HCT116 (cell line): Measurements from ENCODE around the gene MAP4. TPM values are rescaled to one million over a fixed set of nuclear protein-coding genes. Genes with fewer than 3 reads are reported as not detected.

ENCODE experiments used
- ATAC-seq: fragments of 200-7000 bp; cut with Tn5 transposase; 2 replicates; pipeline ENCODE4 v1.9.1; 2020; ENCODE audit warnings: mild to moderate bottlenecking, moderate library complexity
- BruUV-seq: library from RNA; stranded (reverse); fragments of 400-500 nt; replicated peaks from 2 replicates; lab custom pipeline; 2021; lab: Mats Ljungman, UMichigan
- CTCF ChIA-PET: fragments of 300-600 bp; sonication (Branson Sonifier 250); formaldehyde crosslinking; loops from one replicate; lab custom pipeline; 2021; ENCODE audit warnings: antibody characterized with exemption; lab: Charles Lee
- POLR2A ChIA-PET: fragments of 300-600, 350-600 bp; sonication (Branson Sonifier 250); formaldehyde crosslinking; loops from one replicate; lab custom pipeline; 2021; ENCODE audit warnings: antibody characterized with exemption; lab: Charles Lee
- RAD21 ChIA-PET, 2 experiments: fragments of 300-600 bp; sonication (Branson Sonifier 250); formaldehyde crosslinking; loops; one replicate each; lab custom pipeline; 2023; ENCODE audit warnings: low total read pairs in 2 of 2; ENCODE audit not compliant: uncharacterized antibody in 2 of 2, unreplicated experiment in 2 of 2, low non-redundant PET in 1 of 2; lab: Charles Lee
- DNase-seq: peaks from one replicate; pipeline ENCODE4 v3.0.0-alpha.2; 2010; ENCODE audit warnings: low read depth, low spot score
- H2AFZ ChIP-seq: fragments of 200-600 bp; shearing (Covaris generic), sonication (generic); 2 replicates; pipeline ENCODE4 v1.6.1; 2017; ENCODE audit warnings: low read depth, mixed run types, mixed read lengths, antibody characterized with exemption, low read length; ENCODE audit not compliant: poor library complexity, severe bottlenecking
- H3K27ac ChIP-seq: 2 replicates; pipeline ENCODE4 v1.5.1; 2012; ENCODE audit warnings: low read depth, low read length
- H3K27me3 ChIP-seq: fragments of 200-600 bp; sonication (generic); 2 replicates; pipeline ENCODE4 v1.6.1; 2016; ENCODE audit warnings: mixed run types, low read length, mixed read lengths; ENCODE audit not compliant: insufficient read depth
- H3K36me3 ChIP-seq, 2 experiments: fragments of 200-500 bp in 1 of 2; fragments of 200-600 bp in 1 of 2; sonication (Bioruptor generic) in 1 of 2; sonication (generic) in 1 of 2; 2 replicates each; pipeline versions ENCODE4 v1.5.1 to v1.6.1; 2014 to 2016; ENCODE audit warnings: low read length in 2 of 2, inconsistent platforms in 1 of 2, mixed read lengths in 1 of 2, mixed run types in 1 of 2; ENCODE audit not compliant: insufficient read depth in 2 of 2, control insufficient read depth in 1 of 2
- H3K4me1 ChIP-seq, 2 experiments: fragments of 200-600 bp in 1 of 2; sonication (generic) in 1 of 2; 2 replicates each; pipeline versions ENCODE4 v1.5.1 to v1.6.1; 2012 to 2017; ENCODE audit warnings: low read length in 2 of 2, inconsistent platforms in 1 of 2, mild to moderate bottlenecking in 1 of 2, mixed read lengths in 1 of 2, mixed run types in 1 of 2, moderate library complexity in 1 of 2; ENCODE audit not compliant: insufficient read depth in 2 of 2, control insufficient read depth in 1 of 2
- H3K4me2 ChIP-seq: fragments of 200-600 bp; sonication (generic); 2 replicates; pipeline ENCODE4 v1.6.1; 2017; ENCODE audit warnings: mixed run types, low read length, mixed read lengths
- H3K4me3 ChIP-seq, 2 experiments: fragments of 200-600 bp in 1 of 2; sonication (generic) in 1 of 2; replicated peaks in 1 of 2; 2 replicates each; pipeline ENCODE4 v1.5.1; 2011 to 2016; ENCODE audit warnings: low read length in 2 of 2, control low read depth in 1 of 2, low read depth in 1 of 2, mild to moderate bottlenecking in 1 of 2, mixed read lengths in 1 of 2, mixed run types in 1 of 2
- H3K79me2 ChIP-seq: fragments of 200-600 bp; sonication (generic); 2 replicates; pipeline ENCODE4 v1.6.1; 2017; ENCODE audit warnings: mild to moderate bottlenecking, mixed run types, low read length, moderate library complexity, mixed read lengths; ENCODE audit not compliant: insufficient read depth
- H3K9ac ChIP-seq: fragments of 200-600 bp; sonication (generic); 2 replicates; pipeline ENCODE4 v1.6.1; 2016; ENCODE audit warnings: low read length, mixed read lengths
- H3K9me2 ChIP-seq: fragments of 200-600 bp; sonication (generic), shearing (Covaris generic); 2 replicates; pipeline ENCODE4 v1.6.1; 2017; ENCODE audit warnings: mixed run types, mild to moderate bottlenecking, moderate library complexity; ENCODE audit not compliant: insufficient read depth
- H3K9me3 ChIP-seq, 2 experiments: fragments of 200-500 bp in 1 of 2; fragments of 200-600 bp in 1 of 2; sonication (Bioruptor generic) in 1 of 2; sonication (generic) in 1 of 2; 2 replicates each; pipeline ENCODE4 v1.6.1; 2014 to 2017; ENCODE audit warnings: low read length in 2 of 2, mixed read lengths in 2 of 2, inconsistent platforms in 1 of 2, low read depth in 1 of 2, mild to moderate bottlenecking in 1 of 2, mixed run types in 1 of 2, moderate library complexity in 1 of 2; ENCODE audit not compliant: control insufficient read depth in 1 of 2, insufficient read depth in 1 of 2
- H4K20me1 ChIP-seq: fragments of 200-600 bp; sonication (generic), shearing (Covaris generic); 2 replicates; pipeline ENCODE4 v1.6.1; 2017; ENCODE audit warnings: mixed run types, mild to moderate bottlenecking, moderate library complexity; ENCODE audit not compliant: insufficient read depth
- EZH2 ChIP-seq: fragments of 200-600 bp; sonication (generic); IDR thresholded peaks from 2 replicates; pipeline ENCODE4 v1.6.1; 2017; ENCODE audit warnings: antibody characterized with exemption, mixed run types
- EZH2phosphoT487 ChIP-seq: fragments of 200-600 bp; IDR thresholded peaks from 2 replicates; pipeline ENCODE4 v1.6.1; 2018; ENCODE audit warnings: antibody characterized with exemption, borderline replicate concordance
- FOSL1 ChIP-seq: IDR thresholded peaks from 2 replicates; pipeline ENCODE4 v1.6.1; 2012; ENCODE audit warnings: low read depth
- POLR2AphosphoS5 ChIP-seq: IDR thresholded peaks from 2 replicates; pipeline ENCODE4 v1.6.1; 2011; ENCODE audit warnings: mild to moderate bottlenecking, low read depth, low read length, moderate library complexity
- REST ChIP-seq: IDR thresholded peaks from 2 replicates; pipeline ENCODE4 v1.6.1; 2012; ENCODE audit warnings: low read depth
- YY1 ChIP-seq: IDR thresholded peaks from 2 replicates; pipeline ENCODE4 v1.6.1; 2011; ENCODE audit warnings: low read length, low read depth, moderate library complexity, mild to moderate bottlenecking; ENCODE audit not compliant: insufficient replicate concordance; ENCODE audit errors: extremely low read depth
- intact Hi-C: fragments of 100-400 bp; cut with micrococcal nuclease; formaldehyde crosslinking; loops from 2 replicates; pipeline ENCODE4 v1.10.0; 2022
- total RNA-seq: library from RNA; stranded (reverse); gene quantifications from one replicate; pipeline ENCODE4 v1.2.1, GENCODE V29; 2021; ENCODE audit not compliant: unreplicated experiment

Gene MAP4
- total RNA-seq, 1 experiment from 2014 or later, result 200 TPM

DNA sequence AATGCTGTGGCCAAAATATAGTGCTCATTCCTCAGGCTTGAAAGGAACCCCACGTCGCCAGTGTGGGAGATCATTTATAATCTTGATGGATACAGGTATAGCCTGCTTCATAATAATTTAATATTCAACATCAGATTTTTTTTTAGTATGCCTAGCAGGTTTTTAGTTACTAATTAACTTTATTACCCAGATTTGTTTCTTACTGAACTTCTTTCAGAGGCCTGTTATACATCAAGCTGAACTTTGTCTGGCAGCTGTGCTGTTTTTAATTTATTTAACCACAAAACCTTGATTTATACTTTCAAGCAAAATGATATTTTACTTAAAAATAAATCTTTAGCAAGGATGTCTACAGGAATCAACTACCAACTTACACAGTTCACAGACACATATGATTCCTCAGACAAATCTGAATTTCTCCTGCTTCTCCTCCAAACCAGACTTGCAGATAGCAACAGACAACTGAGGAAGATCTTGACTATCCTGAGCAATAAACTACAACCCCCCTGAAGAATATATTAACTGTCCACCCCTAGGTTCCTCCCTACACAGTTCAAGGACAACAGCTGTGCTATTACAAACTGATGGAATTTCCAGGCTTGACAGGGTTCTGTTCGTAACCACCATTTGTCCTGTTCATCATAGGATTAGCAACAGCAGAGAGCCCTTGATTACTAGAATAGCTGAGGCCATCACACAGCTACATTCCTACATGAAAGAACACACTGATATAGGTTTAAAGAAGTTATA is 610 bp downstream of the MAP4 start:
- POLR2A ChIA-PET, result no interaction called here
- Histone ChIP-seq H3K27ac (no peak overlapping the region), H3K4me2 (no peak overlapping the region), H3K79me2 (peaks cover 96% of the 10 kb centered on the region), H3K9me3 (no peaks in the 10 kb centered on the region), H3K9me2 (no peaks in the 10 kb centered on the region), H3K36me3 (no peaks in the 10 kb centered on the region), H3K4me3 (no peak overlapping the region), H4K20me1 (no peaks in the 10 kb centered on the region), H3K4me1 (peaks cover 45 to 67% of the 10 kb centered on the region in 2 experiments), H2AFZ (no peak overlapping the region), H3K9ac (no peak overlapping the region), H3K27me3 (no peaks in the 10 kb centered on the region)
- TF ChIP-seq POLR2AphosphoS5, result no peak
- TF ChIP-seq REST, result no peak
- no peak for TF ChIP-seq YY1
- no peak for TF ChIP-seq EZH2phosphoT487
- no peak for TF ChIP-seq FOSL1
- TF ChIP-seq EZH2, result no peak
- BruUV-seq, result no TSS peak
- ATAC-seq (no peak), DNase-seq (no peak)
- CTCF ChIA-PET, result no interaction called here
- intact Hi-C loops, result no loop called here
- RAD21 ChIA-PET, result no interaction called here
